Caki2 (cell line): ENCODE results near the gene HEMK1. TPM values are rescaled to one million over a fixed set of nuclear protein-coding genes. Genes with fewer than 3 reads are reported as not detected.

Source experiments
- DNase-seq: peaks from one replicate; pipeline ENCODE4 v3.0.0-alpha.2; 2015; ENCODE audit warnings: low read depth
- in situ Hi-C: cut with HindIII; loops from 2 replicates; pipeline ENCODE4 v1.10.0; 2016; ENCODE audit warnings: low sequenced_read_pairs, low pct_unique_long_range_greater_than_20kb, mixed read lengths
- total RNA-seq: library from RNA; depleted of rRNA; stranded (reverse); fragments of >200 nt; shearing (Covaris generic); gene quantifications from 2 replicates; pipeline ENCODE4 v1.2.3, GENCODE V29; 2014; ENCODE audit warnings: low replicate concordance

HEMK1 gene
- total RNA-seq, 1 experiment from 2014 or later, result 25.6 TPM

GRCh38 chr3:50570508-50571279 lies 1.4 kb downstream of the HEMK1 start:
- in situ Hi-C loops, result no loop called here

GRCh38 chr3:50571486-50571885 lies 2.2 kb downstream of the HEMK1 start:
- in situ Hi-C loops, result no loop called here
- DNase-seq, result no peak

More at GRCh38 chr3:50570508-50571279, 1.4 kb downstream of the HEMK1 start:
- no peak for DNase-seq

- peak; percentile 46 for DNase-seq
- in situ Hi-C loops, result no loop called here
Measured at GRCh38 chr3:50572158-50572557, 2.8 kb downstream of the HEMK1 start.

GRCh38 chr3:50572801-50573371 lies 3.6 kb downstream of the HEMK1 start:
- no peak for DNase-seq
- in situ Hi-C loops, result no loop called here

GRCh38 chr3:50573566-50574443 lies 4.5 kb downstream of the HEMK1 start:
- in situ Hi-C loops, result no loop called here
- no peak for DNase-seq

GRCh38 chr3:50574444-50574831 lies 5.1 kb downstream of the HEMK1 start:
- in situ Hi-C loops, result no loop called here
- DNase-seq, result no peak

- DNase-seq, result no peak
- in situ Hi-C loops, result no loop called here
Measured at GRCh38 chr3:50575372-50575771, 6.0 kb downstream of the HEMK1 start.

GRCh38 chr3:50577348-50577747 lies 8.0 kb downstream of the HEMK1 start:
- in situ Hi-C loops, result no loop called here
- no peak for DNase-seq

- DNase-seq, result no peak
Measured at GRCh38 chr3:50580683-50581458, 11.5 kb downstream of the HEMK1 start.

GRCh38 chr3:50581459-50581842 lies 12.1 kb downstream of the HEMK1 start:
- no peak for DNase-seq
- in situ Hi-C loops, result no loop called here

More at GRCh38 chr3:50580683-50581458, 11.5 kb downstream of the HEMK1 start:
- in situ Hi-C loops, result no loop called here

- DNase-seq, result no peak
- in situ Hi-C loops, result no loop called here
Measured at GRCh38 chr3:50582083-50582482, 12.8 kb downstream of the HEMK1 start.

GRCh38 chr3:50583897-50584296 lies 14.6 kb downstream of the HEMK1 start:
- in situ Hi-C loops, result no loop called here
- DNase-seq, result no peak

- no peak for DNase-seq
- in situ Hi-C loops, result no loop called here
Measured at GRCh38 chr3:50584391-50584790, 15.1 kb downstream of the HEMK1 start.

GRCh38 chr3:50585919-50586762 lies 16.8 kb downstream of the HEMK1 start:
- in situ Hi-C loops, result no loop called here
- no peak for DNase-seq

- in situ Hi-C loops, result no loop called here
- DNase-seq, result no peak
Measured at GRCh38 chr3:50586763-50587070, 17.4 kb downstream of the HEMK1 start.

GRCh38 chr3:50587373-50587772 lies 18.1 kb downstream of the HEMK1 start:
- in situ Hi-C loops, result no loop called here
- DNase-seq, result no peak

- no peak for DNase-seq
- in situ Hi-C loops, result no loop called here
Measured at GRCh38 chr3:50587806-50588758, 18.8 kb downstream of the HEMK1 start.
